Measurements from ENCODE around the gene SEC14L3. TPM values are rescaled to one million over a fixed set of nuclear protein-coding genes. Genes with fewer than 3 reads are reported as not detected.

SEC14L3 gene
- total RNA-seq, 1 donor from 2014 or later, result not detected

DNA sequence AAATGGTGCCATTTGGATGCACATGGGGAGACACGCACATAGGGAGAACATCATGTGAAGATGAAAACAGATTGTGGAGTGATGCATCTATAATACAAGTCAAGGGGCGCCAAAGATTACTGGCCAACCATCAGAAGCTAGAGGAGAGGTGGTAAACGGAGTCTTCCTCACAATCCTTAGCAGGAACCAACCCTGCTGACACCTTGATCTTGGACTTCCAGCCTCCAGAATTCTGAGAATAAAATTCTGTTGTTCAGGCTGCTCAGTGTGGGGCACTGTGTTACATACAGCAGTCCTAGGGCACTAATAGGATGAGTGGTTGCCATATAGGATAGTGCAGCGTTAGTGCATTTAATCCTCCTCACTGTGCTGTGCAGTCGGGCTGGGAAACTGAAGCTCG lies 41.6 kb upstream of the SEC14L3 start:
- Histone ChIP-seq H3K27me3 (no peaks in the 10 kb centered on the region), H3K9me3 (no peaks in the 10 kb centered on the region), H3K36me3 (no peaks in the 10 kb centered on the region), H3K27ac (no peak overlapping the region), H3K4me3 (no peak overlapping the region), H3K4me1 (no peaks in the 10 kb centered on the region)
- no peak for DNase-seq (ENCODE audit: extremely low spot score in 2 of 2)
- intact Hi-C loops (cut with DNase I), result no loop called here
- TF ChIP-seq, protein P1, sequence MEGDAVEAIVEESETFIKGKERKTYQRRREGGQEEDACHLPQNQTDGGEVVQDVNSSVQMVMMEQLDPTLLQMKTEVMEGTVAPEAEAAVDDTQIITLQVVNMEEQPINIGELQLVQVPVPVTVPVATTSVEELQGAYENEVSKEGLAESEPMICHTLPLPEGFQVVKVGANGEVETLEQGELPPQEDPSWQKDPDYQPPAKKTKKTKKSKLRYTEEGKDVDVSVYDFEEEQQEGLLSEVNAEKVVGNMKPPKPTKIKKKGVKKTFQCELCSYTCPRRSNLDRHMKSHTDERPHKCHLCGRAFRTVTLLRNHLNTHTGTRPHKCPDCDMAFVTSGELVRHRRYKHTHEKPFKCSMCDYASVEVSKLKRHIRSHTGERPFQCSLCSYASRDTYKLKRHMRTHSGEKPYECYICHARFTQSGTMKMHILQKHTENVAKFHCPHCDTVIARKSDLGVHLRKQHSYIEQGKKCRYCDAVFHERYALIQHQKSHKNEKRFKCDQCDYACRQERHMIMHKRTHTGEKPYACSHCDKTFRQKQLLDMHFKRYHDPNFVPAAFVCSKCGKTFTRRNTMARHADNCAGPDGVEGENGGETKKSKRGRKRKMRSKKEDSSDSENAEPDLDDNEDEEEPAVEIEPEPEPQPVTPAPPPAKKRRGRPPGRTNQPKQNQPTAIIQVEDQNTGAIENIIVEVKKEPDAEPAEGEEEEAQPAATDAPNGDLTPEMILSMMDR (IDR thresholded peaks at IDR 0.05), result no peak
- TF ChIP-seq POLR2AphosphoS5 (IDR thresholded peaks at IDR 0.05; ENCODE audit: insufficient read depth in 1 of 2, low read depth in 1 of 2) (no peak), POLR2A (IDR thresholded peaks at IDR 0.05) (no peak)

DNA sequence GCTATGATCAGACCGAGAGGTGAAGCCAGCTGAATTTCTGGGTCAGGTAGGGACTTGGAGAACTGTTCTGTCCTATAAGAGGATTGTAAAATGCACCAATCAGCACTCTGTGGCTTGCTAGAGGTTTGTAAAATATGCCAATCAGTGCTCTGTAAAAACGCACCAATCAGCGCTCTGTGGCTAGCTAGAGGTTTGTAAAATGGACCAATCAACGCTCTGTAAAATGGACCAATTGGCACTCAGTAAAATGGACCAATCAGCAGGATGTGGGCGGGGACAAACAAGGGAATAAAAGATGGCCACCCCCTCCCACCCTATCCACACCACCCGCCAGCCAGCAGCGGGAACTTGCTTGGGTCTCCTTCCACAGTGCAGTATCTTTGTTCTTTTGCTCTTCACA lies 40.1 kb upstream of the SEC14L3 start:
- intact Hi-C loops (cut with DNase I), result no loop called here
- H3K36me3 ChIP-seq, result no peaks in the 10 kb centered on the region
- H3K27me3 ChIP-seq, result no peaks in the 10 kb centered on the region
- H3K9me3 ChIP-seq, result no peaks in the 10 kb centered on the region
- no peak for DNase-seq (ENCODE audit: extremely low spot score in 2 of 2)
- H3K4me3 ChIP-seq, result no peak overlapping the region
- H3K4me1 ChIP-seq, result no peaks in the 10 kb centered on the region
- H3K27ac ChIP-seq, result no peak overlapping the region
- TF ChIP-seq, protein P1 (IDR thresholded peaks at IDR 0.05), result no peak
- TF ChIP-seq POLR2A (IDR thresholded peaks at IDR 0.05), result no peak
- no peak for TF ChIP-seq POLR2AphosphoS5 (IDR thresholded peaks at IDR 0.05; ENCODE audit: insufficient read depth in 1 of 2, low read depth in 1 of 2)

DNA sequence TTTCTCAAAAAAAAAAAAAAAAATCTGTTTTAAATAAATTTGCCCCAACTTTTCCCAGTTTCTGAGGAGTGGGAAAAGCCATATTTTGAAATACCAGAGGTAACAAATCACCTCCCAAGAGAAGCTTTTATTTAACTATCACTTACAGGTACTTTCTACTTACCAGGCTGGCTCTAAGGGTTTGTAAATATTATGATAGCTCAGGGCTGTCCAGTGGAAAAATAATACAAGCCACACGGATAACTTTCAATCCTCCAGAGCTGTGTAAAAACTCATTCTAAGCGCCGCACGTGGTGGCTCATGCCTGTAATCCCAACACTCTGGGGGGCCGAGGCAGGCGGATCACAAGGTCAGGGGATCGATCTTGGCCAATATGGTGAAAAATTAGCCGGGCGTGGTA lies 39.3 kb upstream of the SEC14L3 start:
- Histone ChIP-seq H3K4me1 (no peaks in the 10 kb centered on the region), H3K36me3 (no peaks in the 10 kb centered on the region), H3K4me3 (no peak overlapping the region), H3K27ac (no peak overlapping the region), H3K27me3 (no peaks in the 10 kb centered on the region), H3K9me3 (no peaks in the 10 kb centered on the region)
- TF ChIP-seq POLR2A (IDR thresholded peaks at IDR 0.05), result no peak
- TF ChIP-seq, protein P1 (IDR thresholded peaks at IDR 0.05), result no peak
- TF ChIP-seq POLR2AphosphoS5 (IDR thresholded peaks at IDR 0.05; ENCODE audit: insufficient read depth in 1 of 2, low read depth in 1 of 2), result no peak
- no peak for DNase-seq (ENCODE audit: extremely low spot score in 2 of 2)
- intact Hi-C loops (cut with DNase I), result no loop called here

DNA sequence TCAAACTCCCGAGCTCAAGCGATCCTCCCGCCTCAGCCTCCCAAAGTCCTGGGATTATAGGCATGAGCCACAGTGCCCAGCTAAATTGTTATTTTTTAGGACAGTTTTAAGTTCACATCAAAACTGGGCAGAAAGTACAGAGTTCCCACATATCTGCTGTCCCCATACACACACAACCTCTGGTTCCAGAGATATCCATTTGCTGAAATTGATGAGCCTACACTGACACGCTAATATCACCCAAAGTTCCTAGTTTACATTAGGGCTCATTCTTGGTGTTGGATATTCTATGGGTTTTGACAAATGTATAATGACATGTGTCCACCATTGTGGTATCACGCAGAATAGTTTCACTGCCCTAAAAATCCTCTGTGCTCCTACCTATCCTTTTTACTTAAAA lies 36.4 kb upstream of the SEC14L3 start:
- Histone ChIP-seq H3K27ac (no peak overlapping the region), H3K9me3 (no peaks in the 10 kb centered on the region), H3K27me3 (no peaks in the 10 kb centered on the region), H3K4me3 (no peak overlapping the region), H3K4me1 (peaks cover 6% of the 10 kb centered on the region), H3K36me3 (no peaks in the 10 kb centered on the region)
- TF ChIP-seq POLR2AphosphoS5 (IDR thresholded peaks at IDR 0.05; ENCODE audit: insufficient read depth in 1 of 2, low read depth in 1 of 2) (no peak), POLR2A (IDR thresholded peaks at IDR 0.05) (no peak)
- TF ChIP-seq, protein P1 (IDR thresholded peaks at IDR 0.05), result no peak
- intact Hi-C loops (cut with DNase I), result no loop called here
- DNase-seq (ENCODE audit: extremely low spot score in 2 of 2), result no peak

DNA sequence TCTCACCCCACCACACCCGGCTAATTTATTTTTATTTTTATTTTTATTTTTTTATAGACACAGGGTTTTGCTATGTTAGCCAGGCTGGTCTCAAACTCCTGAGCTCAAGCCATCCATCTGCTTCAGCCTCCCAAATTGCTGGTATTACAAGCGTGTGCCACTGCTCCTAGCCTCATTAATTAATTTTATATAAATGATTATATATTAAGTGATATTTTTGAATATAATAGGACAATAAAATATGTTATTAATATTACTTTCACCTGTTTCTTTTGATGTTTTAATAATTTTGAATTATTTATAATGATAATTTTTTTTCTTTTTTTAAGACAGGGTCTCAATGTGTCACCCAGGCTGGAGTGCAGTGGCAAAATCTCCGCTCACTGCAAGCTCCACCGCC lies 35.9 kb upstream of the SEC14L3 start:
- no peak for DNase-seq (ENCODE audit: extremely low spot score in 2 of 2)
- TF ChIP-seq POLR2AphosphoS5 (IDR thresholded peaks at IDR 0.05; ENCODE audit: insufficient read depth in 1 of 2, low read depth in 1 of 2) (no peak), POLR2A (IDR thresholded peaks at IDR 0.05) (no peak)
- TF ChIP-seq, protein P1 (IDR thresholded peaks at IDR 0.05), result no peak
- intact Hi-C loops (cut with DNase I), result no loop called here

More for the DNA sequence above, 35.9 kb upstream of the SEC14L3 start:
- no peak overlapping the region for H3K4me3 ChIP-seq
- peaks cover 6% of the 10 kb centered on the region for H3K4me1 ChIP-seq
- no peaks in the 10 kb centered on the region for H3K36me3 ChIP-seq
- H3K9me3 ChIP-seq, result no peaks in the 10 kb centered on the region
- H3K27ac ChIP-seq, result no peak overlapping the region
- H3K27me3 ChIP-seq, result no peaks in the 10 kb centered on the region
